GM21723 (cell line): ENCODE measurements around the gene SLIT3.

Experiments
- ATAC-seq: cut with Tn5 transposase; IDR thresholded peaks from one replicate; pipeline ENCODE4 v1.9.1; 2021; ENCODE audit warnings: mild to moderate bottlenecking, moderate library complexity; ENCODE audit not compliant: unreplicated experiment

Gene SLIT3

DNA sequence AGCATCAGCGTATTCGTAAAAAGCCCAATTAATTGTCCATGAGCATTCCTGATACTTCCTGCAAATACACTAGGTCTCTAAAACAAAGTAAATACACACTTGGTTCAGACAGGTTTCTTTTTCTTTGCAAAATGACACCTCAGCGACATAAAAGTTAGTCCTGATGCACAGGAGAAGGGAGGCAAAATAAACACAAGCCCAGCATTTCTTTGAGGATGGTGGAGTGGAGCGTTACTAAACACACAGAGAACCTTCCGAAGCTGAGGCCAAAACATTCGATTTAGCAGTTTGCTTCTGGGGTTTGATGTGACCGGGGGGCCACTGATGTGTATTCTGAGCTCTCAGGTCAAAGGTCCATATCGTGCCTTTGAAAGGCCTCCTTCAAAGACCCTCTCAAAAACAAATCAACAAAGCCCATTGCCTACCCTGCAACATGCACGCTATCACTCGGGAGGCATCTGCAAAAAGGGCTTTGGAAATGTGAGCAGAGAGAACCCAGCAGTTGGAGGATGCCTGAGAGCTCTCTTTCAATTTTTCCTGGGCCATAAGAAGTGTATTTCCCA lies 453.3 kb downstream of the SLIT3 start:
- no peak for ATAC-seq

GRCh38 chr5:168844922-168845296 lies 456.0 kb downstream of the SLIT3 start:
- ATAC-seq = no peak

- ATAC-seq = no peak
These were observed 456.7 kb downstream of the SLIT3 start for GRCh38 chr5:168844016-168844921.

GRCh38 chr5:168843277-168844015 lies 457.5 kb downstream of the SLIT3 start:
- no peak for ATAC-seq

GRCh38 chr5:168842571-168843205 lies 458.3 kb downstream of the SLIT3 start:
- no peak for ATAC-seq

- ATAC-seq = no peak
These were observed 463.1 kb downstream of the SLIT3 start for GRCh38 chr5:168837852-168838251.

DNA sequence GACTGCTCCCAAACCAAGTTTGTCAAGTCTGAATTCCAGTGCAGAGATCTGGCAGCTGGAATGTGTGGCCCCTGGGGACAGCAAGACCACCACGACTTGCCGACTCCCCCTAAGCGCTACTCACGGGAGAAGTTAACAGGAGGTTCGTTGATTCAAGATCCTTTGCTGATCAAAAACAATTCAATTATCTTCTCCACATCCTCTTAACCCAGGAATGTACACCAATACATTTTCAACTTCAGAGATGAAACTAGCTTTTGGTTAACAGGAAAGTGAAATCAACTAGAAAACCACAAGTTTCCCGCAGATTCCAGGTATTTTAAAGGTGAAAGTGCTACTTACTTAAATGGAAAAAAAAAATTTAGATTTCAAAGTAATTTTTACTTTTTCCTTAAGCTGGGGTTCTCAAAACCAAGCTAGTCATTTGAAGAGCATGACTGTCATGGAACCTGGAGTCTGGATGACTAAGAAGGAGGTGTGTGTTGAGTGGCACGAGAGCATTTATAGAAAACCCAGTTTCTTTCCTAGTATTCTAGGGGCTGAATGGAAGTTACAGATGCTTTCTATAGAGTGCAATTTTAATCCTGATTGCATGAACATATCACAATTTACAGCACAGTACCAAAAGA lies 464.2 kb downstream of the SLIT3 start:
- ATAC-seq = no peak

DNA sequence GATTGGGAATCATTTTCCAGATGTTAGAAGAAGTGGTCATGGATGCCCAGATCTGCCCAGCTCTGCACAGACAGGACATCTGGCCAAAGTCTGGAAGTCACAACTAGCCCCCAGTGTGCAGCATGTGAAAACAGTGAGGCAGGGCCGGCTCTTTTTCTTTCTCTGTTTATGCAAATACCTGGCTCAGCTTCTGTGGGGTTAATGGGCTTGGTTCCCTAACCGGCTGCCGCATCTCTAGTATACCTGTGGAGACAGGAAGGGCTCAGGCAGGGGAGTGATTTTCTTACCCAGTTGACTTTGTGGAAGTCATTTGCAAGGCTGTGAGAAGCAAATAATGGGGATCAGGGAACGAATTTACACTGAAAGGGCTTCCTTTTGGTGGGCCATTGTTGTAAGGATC lies 467.0 kb downstream of the SLIT3 start:
- ATAC-seq = no peak

DNA sequence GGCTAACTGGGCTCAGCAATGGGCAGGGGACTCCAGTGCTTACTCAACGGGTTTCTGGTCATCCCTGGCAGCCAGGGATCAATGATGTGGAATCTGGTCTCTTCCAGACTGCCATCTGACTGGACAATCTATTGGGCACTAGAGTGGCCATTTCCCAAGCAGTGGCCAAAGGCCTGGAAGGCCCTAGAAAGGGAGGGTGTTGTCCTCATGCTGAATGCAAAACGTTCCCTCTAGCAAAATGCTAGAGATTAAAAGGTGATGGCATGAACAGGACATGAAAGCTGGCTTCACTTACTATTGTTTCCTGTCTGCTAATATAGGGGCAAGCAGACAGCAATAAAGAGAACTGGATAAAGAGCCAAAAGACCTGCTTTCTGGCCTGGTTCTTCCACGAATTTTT lies 467.6 kb downstream of the SLIT3 start:
- no peak for ATAC-seq

DNA sequence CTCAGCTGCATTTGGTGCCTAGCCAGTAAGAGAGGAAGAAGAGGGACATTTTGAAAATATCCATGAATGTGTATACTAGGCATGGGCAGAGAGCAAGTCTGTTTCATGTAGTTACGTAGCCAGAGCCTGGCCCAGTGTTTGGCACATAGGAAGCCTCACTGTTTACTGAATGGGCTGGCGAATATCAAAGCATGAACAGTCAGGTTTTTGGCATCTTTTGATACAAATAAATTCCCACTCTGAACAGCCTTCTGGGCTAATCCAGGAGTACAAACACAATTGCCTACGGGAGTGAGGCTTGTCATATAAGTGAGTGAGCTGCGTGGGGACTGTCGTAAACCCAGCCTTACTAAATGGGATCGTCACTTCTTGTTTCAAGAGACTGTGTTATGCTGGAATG lies 468.6 kb downstream of the SLIT3 start:
- ATAC-seq = no peak

DNA sequence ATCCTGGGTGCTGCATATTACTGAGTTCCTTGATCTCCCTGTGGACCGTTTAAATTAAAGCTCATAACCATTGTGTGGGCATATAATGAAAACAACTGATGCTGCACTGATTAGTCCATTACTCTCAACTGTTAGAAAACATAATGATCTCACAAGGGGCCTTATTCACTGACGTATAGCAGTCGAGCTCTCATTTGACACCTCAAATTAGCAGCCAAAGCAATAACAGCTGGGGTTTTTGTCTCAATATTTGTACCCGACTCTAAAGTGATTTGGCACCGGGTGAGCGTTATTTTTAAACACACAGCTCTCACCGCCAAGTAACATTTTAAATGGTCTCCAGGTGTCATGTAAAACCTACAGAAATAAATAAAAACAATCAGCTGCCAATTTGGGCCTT lies 469.6 kb downstream of the SLIT3 start:
- no peak for ATAC-seq

DNA sequence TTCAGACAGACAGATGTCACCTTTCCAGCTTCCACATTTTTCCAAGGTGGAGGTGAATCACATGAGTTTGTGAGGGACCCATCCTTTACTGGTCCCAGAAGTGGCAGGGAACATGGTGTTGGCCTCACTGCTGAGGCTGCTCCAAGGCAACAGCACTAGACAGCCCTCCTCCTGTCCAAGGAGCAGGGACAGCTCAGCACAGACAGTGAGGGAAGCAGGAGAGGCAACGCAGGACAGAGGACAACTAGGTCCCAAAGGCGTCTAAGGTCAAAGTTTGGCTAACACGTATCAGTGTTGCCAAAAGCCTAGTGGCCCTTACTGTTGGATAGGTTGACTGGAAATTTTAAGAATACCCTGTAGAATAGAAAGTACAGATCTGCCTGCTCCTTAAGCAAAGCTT lies 470.1 kb downstream of the SLIT3 start:
- no peak for ATAC-seq

GRCh38 chr5:168829922-168830417 lies 471.0 kb downstream of the SLIT3 start:
- ATAC-seq = no peak

DNA sequence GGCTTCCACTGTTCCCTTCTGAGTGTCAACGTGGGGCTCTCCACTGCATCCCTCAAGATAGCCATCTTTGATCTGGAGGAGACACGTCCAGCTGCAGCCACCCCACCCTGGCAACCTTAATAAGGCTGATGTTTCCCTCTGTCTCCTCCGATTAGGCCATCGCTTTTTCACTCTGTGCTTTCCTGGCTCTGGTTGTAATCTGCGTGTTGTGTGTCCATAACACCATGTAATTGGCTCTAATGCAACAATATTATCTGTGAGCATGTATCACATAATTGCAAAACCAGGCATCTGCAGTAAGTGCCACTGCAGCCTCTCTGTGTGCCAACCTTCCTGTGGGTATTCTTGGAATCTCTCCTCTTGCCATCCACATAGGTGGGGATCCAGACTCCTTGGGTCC lies 471.9 kb downstream of the SLIT3 start:
- ATAC-seq = no peak

- no peak for ATAC-seq
These were observed 473.3 kb downstream of the SLIT3 start for GRCh38 chr5:168827636-168828035.

DNA sequence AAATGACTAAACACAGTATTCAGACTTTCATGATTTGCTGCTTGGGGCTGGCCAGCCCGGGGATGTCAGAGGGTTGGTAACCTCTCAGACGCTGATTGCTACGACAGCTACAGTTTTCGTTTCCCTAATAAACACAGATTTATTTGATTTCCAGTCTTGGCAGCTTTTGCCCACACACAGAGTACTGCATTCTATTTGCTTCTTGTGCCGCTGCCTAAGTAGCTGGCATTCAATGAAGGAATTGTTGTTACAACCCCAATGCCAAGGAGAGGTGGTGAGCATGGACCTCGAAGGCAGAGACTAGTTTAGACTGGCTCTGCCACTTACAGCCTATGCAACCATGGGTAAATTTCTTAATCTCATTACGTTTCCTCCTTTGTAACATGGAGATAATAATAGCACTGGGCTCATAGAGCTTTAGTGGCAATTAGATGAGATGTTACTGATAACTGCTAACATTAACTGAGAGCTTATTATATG lies 474.7 kb downstream of the SLIT3 start:
- no peak for ATAC-seq

- no peak for ATAC-seq
These were observed 478.1 kb downstream of the SLIT3 start for GRCh38 chr5:168822745-168823281.

- ATAC-seq = no peak
These were observed 478.6 kb downstream of the SLIT3 start for GRCh38 chr5:168822248-168822744.

- ATAC-seq = no peak
These were observed 480.1 kb downstream of the SLIT3 start for GRCh38 chr5:168820874-168821273.

GRCh38 chr5:168819004-168819621 lies 481.8 kb downstream of the SLIT3 start:
- ATAC-seq = no peak
